SU-DHL-6 (cell line): Measurements from ENCODE around the gene DUSP2.

Source experiments
- CTCF ChIP-seq: fragments of 200-600 bp; sonication (generic); IDR thresholded peaks from one replicate; pipeline ENCODE4 v1.5.1; 2017; ENCODE audit warnings: antibody characterized with exemption, mild to moderate bottlenecking, low read length, moderate library complexity; ENCODE audit not compliant: insufficient read depth, poor library complexity, severe bottlenecking
- EZH2phosphoT487 ChIP-seq: fragments of 200-600 bp; sonication (generic), shearing (Covaris generic); conservative IDR thresholded peaks from 2 replicates; pipeline ENCODE4 v1.6.1; 2018; ENCODE audit warnings: mild to moderate bottlenecking, antibody characterized with exemption, low read length, moderate library complexity, mixed read lengths

- no peak for TF ChIP-seq CTCF
- TF ChIP-seq EZH2phosphoT487, result no peak
Measured at GRCh38 chr2:96100893-96101304, 44.3 kb downstream of the DUSP2 start.
